Choroid plexus epithelial cell (primary cell): Measurements from ENCODE around the gene EIF1AD.

Experiments
- DNase-seq: peaks from one replicate; pipeline ENCODE4 v3.0.0-alpha.2; 2010; ENCODE audit warnings: low read depth
- H3K4me3 ChIP-seq: 2 replicates; pipeline ENCODE4 v1.5.1; 2011; ENCODE audit warnings: low read depth, mild to moderate bottlenecking, control low read depth, low read length, moderate library complexity
- CTCF ChIP-seq: conservative IDR thresholded peaks from 2 replicates; pipeline ENCODE4 v1.5.1; 2011; ENCODE audit warnings: low read depth, mild to moderate bottlenecking, control low read depth, inconsistent platforms, low read length, moderate library complexity

EIF1AD gene

DNA sequence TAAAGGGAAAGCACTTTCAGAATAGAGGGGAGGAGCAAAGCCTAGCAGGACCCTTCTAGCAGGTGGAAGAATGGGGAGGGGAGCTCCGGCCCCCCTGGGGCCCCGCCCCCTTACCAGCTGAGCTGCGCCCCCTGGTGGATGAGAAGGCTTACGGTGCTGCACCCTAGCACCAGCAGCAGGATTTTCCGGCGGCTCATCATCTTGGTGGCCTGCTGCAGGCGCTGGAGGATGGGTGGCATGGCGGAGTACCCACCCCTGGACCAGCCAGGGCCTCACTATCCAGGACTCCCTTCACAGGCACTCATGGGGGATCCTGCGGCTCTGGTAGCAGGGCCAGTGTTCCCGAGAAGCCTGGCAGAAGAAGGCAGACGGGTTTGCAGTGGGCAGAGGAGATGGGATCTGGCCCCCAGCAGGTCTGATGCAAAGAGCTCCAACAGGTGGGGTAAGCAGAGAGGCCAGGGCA, 43.3 kb upstream of the EIF1AD start:
- DNase-seq, result peak; percentile 87
- H3K4me3 ChIP-seq, result no peak overlapping the region
- peak; percentile 91 for TF ChIP-seq CTCF

DNA sequence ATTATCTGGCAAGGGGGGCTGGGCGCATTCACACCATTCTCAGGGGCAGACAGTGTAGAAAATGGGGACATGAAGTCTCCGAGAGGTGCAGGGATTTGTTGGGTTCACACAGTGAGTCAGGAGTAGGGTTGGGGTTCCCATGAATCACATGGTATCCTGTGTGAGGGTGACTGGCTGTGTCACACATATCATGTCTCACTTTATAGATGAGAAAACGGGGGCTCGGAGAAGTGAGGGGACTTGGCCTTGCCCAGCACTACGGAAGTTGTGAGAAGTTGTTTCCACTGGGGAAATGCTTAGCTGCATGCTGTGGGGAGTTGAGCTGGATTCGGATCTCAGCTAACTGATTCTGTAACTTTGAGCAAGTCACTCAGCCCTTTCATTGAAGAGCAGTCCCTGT, 42.8 kb upstream of the EIF1AD start:
- H3K4me3 ChIP-seq, result no peak overlapping the region
- TF ChIP-seq CTCF, result no peak
- no peak for DNase-seq

DNA sequence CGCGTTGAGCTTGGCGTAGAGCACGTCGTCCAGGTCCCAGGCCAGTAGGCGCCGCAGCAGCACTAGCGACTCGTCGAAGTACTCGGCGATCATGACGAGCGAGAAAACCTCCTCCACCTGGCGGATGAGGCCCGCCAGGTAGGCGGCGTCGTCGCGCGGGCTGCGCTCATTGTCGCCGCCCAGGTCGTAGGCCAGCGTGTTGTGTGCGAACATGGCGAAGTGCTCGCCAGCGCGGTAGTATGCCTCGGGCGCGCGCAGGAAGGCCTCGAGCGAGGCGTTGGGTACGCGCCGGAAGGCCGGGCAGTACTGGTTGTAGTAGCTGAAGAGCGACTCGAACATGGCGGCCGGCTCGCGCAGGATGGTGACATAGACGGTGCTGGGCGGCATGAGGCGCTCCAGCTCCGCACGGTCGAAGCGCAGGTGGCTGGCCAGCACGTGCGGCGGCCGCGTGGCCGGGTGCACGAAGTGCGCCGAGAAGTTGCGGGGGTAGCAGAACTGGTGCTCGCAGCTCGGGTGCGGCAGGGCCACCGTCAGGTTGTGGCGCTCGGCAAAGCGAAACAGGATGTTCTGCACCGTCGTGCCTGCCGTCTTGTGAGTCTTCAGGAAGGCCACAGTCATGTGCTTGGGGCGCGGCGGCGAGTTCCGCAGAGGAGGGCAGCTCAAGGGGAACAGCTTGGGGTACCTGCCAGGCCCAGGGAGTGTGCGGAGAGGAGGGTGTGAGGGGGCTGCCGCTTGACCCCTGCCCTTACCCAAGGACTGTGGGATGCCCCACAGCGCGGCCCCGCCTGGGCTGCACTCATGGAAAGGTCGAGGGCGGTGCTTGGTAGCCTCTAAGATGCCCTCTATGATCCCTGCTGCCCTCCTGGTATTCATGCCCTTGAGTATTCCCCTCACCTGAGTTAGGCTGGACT, 41.3 kb upstream of the EIF1AD start:
- no peak for TF ChIP-seq CTCF
- no peak for DNase-seq
- no peak overlapping the region for H3K4me3 ChIP-seq

- no peak for TF ChIP-seq CTCF
- H3K4me3 ChIP-seq, result no peak overlapping the region
- no peak for DNase-seq
Observed at GRCh38 chr11:66042227-66042995, 40.5 kb upstream of the EIF1AD start.

GRCh38 chr11:66039765-66040164, 37.8 kb upstream of the EIF1AD start:
- no peak overlapping the region for H3K4me3 ChIP-seq
- no peak for TF ChIP-seq CTCF

GRCh38 chr11:66037327-66037726, 35.4 kb upstream of the EIF1AD start:
- DNase-seq, result no peak
- H3K4me3 ChIP-seq, result no peak overlapping the region
- no peak for TF ChIP-seq CTCF

More at GRCh38 chr11:66039765-66040164, 37.8 kb upstream of the EIF1AD start:
- no peak for DNase-seq

DNA sequence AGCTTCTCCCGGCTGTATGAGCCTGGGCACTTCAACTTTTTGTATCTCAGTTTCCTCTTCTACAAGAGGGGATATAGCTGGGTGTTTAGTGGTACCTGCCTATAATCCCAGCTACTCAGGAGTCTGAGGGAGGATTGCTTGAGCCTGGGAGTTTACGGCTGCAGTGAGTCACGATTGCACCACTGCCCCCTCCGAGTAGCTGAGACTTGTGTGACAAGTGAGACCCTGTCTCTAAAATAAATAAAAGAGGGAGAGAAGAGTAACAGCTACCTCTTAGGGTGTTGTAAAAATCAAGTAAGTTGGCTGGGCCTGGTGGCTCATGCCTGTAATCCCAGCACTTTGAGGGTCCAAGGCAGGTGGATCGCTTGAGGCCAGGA, 34.4 kb upstream of the EIF1AD start:
- no peak for TF ChIP-seq CTCF
- no peak overlapping the region for H3K4me3 ChIP-seq
- DNase-seq, result no peak
